Gastrocnemius medialis (tissue), 4 donors: ENCODE measurements around the gene FBXL16.

Experiments used
- POLR2A ChIP-seq, 2 donors: fragments of 450-650 bp; IDR thresholded peaks; one replicate each; pipeline ENCODE4 v1.6.1; 2017; ENCODE audit warnings: antibody characterized with exemption in 2 of 2, mild to moderate bottlenecking in 2 of 2, moderate library complexity in 2 of 2
- TF ChIP-seq, protein P1 (sequence below), 5 experiments: fragments of 450-650 bp in 3 of 5; fragments of 200-600 bp in 2 of 5; sonication (generic) in 2 of 5; IDR thresholded peaks in 4 of 5; conservative IDR thresholded peaks in 1 of 5; 1 replicate in 4 of 5; 2 replicates in 1 of 5; pipeline ENCODE4 v1.5.1; 2016 to 2019; ENCODE audit warnings: antibody characterized with exemption in 5 of 5, mild to moderate bottlenecking in 3 of 5, moderate library complexity in 3 of 5

DNA sequence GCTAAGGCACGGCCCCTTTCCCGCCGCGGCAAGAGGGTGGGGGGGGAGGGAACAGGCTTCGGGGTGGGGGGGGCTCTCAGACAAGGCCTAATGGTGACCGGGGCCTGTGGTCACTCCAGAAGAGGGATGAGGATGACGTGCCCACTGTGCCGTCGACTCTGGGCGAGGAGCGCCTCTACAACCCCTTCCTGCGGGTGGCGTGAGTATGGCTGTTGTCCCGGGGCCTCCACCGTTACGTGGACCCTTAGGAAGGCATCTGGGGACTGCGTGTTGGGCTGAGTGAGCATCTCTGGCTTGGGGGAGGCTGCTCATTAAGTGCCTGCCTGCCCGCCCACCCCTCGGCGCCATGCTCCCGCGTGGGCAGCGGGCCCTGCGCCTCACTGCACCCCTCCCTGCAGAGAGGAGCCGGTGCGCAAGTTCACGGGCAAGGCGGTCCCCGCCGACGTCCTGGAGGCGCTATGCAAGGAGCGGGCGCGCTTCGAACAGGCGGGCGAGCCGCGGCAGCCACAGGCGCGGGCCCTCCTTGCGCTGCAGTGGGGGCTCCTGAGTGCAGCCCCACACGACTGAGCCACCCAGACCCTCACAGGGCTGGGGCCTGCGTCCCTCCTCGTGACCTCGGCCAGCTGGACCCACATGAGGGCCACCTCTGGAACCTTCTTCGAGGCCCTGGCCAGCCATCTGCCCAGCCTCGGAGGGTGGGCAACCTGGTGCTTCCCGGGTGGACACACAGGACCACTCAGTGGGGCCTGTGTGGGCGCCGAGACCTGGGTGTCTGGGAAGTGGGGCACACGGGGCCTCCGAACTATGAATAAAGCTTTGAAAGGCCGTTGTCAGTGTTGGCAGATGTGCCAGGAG, 23.5 kb upstream of the FBXL16 start:
- TF ChIP-seq, protein P1, sequence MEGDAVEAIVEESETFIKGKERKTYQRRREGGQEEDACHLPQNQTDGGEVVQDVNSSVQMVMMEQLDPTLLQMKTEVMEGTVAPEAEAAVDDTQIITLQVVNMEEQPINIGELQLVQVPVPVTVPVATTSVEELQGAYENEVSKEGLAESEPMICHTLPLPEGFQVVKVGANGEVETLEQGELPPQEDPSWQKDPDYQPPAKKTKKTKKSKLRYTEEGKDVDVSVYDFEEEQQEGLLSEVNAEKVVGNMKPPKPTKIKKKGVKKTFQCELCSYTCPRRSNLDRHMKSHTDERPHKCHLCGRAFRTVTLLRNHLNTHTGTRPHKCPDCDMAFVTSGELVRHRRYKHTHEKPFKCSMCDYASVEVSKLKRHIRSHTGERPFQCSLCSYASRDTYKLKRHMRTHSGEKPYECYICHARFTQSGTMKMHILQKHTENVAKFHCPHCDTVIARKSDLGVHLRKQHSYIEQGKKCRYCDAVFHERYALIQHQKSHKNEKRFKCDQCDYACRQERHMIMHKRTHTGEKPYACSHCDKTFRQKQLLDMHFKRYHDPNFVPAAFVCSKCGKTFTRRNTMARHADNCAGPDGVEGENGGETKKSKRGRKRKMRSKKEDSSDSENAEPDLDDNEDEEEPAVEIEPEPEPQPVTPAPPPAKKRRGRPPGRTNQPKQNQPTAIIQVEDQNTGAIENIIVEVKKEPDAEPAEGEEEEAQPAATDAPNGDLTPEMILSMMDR (IDR thresholded peaks at IDR 0.05 in 4 of 5, conservative IDR thresholded peaks at IDR 0.05 in 1 of 5) = no peak
- no peak for TF ChIP-seq POLR2A (IDR thresholded peaks at IDR 0.05)
